Fibroblast of lung (primary cell): ENCODE data around the gene FMNL3. TPM values are rescaled to one million over a fixed set of nuclear protein-coding genes. Genes with fewer than 3 reads are reported as not detected.

Experiments
- DNase-seq, 2 donors: peaks; one replicate each; pipeline versions ENCODE4 v3.0.0 to v3.0.0-alpha.2; 2010; ENCODE audit warnings: low read depth in 2 of 2
- H2AFZ ChIP-seq: 2 replicates; pipeline ENCODE4 v1.5.1; 2012; ENCODE audit warnings: low read length, control low read depth, inconsistent platforms
- H3K27ac ChIP-seq: 2 replicates; pipeline ENCODE4 v1.5.1; 2011; ENCODE audit warnings: low read length, control low read depth; ENCODE audit not compliant: insufficient read depth
- H3K27me3 ChIP-seq: 2 replicates; pipeline ENCODE4 v1.5.1; 2011; ENCODE audit warnings: mild to moderate bottlenecking, low read length; ENCODE audit not compliant: control insufficient read depth, insufficient read depth
- H3K36me3 ChIP-seq: 2 replicates; pipeline ENCODE4 v1.5.1; 2011; ENCODE audit warnings: low read length; ENCODE audit not compliant: control insufficient read depth, insufficient read depth
- H3K4me1 ChIP-seq: 2 replicates; pipeline ENCODE4 v1.5.1; 2011; ENCODE audit warnings: low read length; ENCODE audit not compliant: control insufficient read depth, insufficient read depth; ENCODE audit errors: extremely low read depth
- H3K4me2 ChIP-seq: 2 replicates; pipeline ENCODE4 v1.5.1; 2011; ENCODE audit warnings: low read length, control low read depth; ENCODE audit not compliant: insufficient read depth; ENCODE audit errors: extremely low read depth
- H3K4me3 ChIP-seq, 4 experiments: fragments of 200-600 bp in 1 of 4; sonication (generic) in 1 of 4; replicated peaks in 1 of 4; 2 replicates each; pipeline ENCODE4 v1.5.1; 2011 to 2016; ENCODE audit warnings: low read length in 4 of 4, low read depth in 3 of 4, mild to moderate bottlenecking in 3 of 4, control low read depth in 2 of 4, inconsistent platforms in 1 of 4, mixed read lengths in 1 of 4; ENCODE audit not compliant: insufficient read depth in 1 of 4; ENCODE audit errors: control extremely low read depth in 1 of 4
- H3K79me2 ChIP-seq: 2 replicates; pipeline ENCODE4 v1.5.1; 2012; ENCODE audit warnings: mild to moderate bottlenecking, low read length, inconsistent platforms; ENCODE audit not compliant: control insufficient read depth, insufficient read depth
- H3K9ac ChIP-seq: 2 replicates; pipeline ENCODE4 v1.5.1; 2011; ENCODE audit warnings: mild to moderate bottlenecking, low read length, control low read depth; ENCODE audit not compliant: insufficient read depth
- H3K9me3 ChIP-seq: 2 replicates; pipeline ENCODE4 v1.5.1; 2012; ENCODE audit warnings: low read depth, low read length; ENCODE audit not compliant: control insufficient read depth, insufficient read depth
- H4K20me1 ChIP-seq: 2 replicates; pipeline ENCODE4 v1.5.1; 2011; ENCODE audit warnings: low read length; ENCODE audit not compliant: control insufficient read depth, insufficient read depth; ENCODE audit errors: extremely low read depth
- CTCF ChIP-seq, 2 donors: IDR thresholded peaks in 1 of 2; conservative IDR thresholded peaks in 1 of 2; 1 replicate in 1 of 2; 2 replicates in 1 of 2; pipeline ENCODE4 v1.5.1; 2011 to 2012; ENCODE audit warnings: low read length in 2 of 2, control low read depth in 1 of 2, inconsistent platforms in 1 of 2, low read depth in 1 of 2, mild to moderate bottlenecking in 1 of 2
- EZH2 ChIP-seq: IDR thresholded peaks from 2 replicates; pipeline ENCODE4 v1.5.1; 2012; ENCODE audit warnings: low read length, control low read depth, mild to moderate bottlenecking; ENCODE audit errors: missing control alignments
- polyA plus RNA-seq, 2 donors: library from polyadenylated mRNA; depleted of rRNA in 1 of 2; stranded (reverse) in 1 of 2; unstranded in 1 of 2; fragments of >200 nt; gene quantifications; 2 replicates each; pipeline ENCODE4 v1.2.1, GENCODE V29; 2011 to 2012; ENCODE audit warnings: missing spikeins in 1 of 2
- total RNA-seq: library from RNA; depleted of rRNA; stranded (reverse); fragments of >200 nt; gene quantifications from 2 replicates; pipeline ENCODE4 v1.2.1, GENCODE V29; 2014

The FMNL3 gene
- total and polyA plus RNA-seq, 2 donors (not counting 1 experiment from before 2014, with no cell fraction given) = 15.0 to 22.5 TPM

GRCh38 chr12:49708851-49709250 is 1.6 kb upstream of the FMNL3 start:
- Histone ChIP-seq H3K27me3 (peaks cover 11% of the 10 kb centered on the region), H3K9ac (no peak overlapping the region), H3K4me1 (peaks cover 7% of the 10 kb centered on the region), H3K79me2 (peaks cover 19% of the 10 kb centered on the region), H3K27ac (no peak overlapping the region), H3K9me3 (no peaks in the 10 kb centered on the region), H4K20me1 (no peaks in the 10 kb centered on the region), H3K4me2 (no peak overlapping the region), H3K4me3 (no peak overlapping the region), H3K36me3 (no peaks in the 10 kb centered on the region), H2AFZ (no peak overlapping the region)
- no peak for TF ChIP-seq EZH2
- TF ChIP-seq CTCF (conservative IDR thresholded peaks at IDR 0.05 in 1 of 2, IDR thresholded peaks at IDR 0.05 in 1 of 2; ENCODE audit: low read depth in 1 of 2, low read length in 2 of 2) = no peak
- no peak for DNase-seq

GRCh38 chr12:49707812-49708147 is 575 bp upstream of the FMNL3 start:
- Histone ChIP-seq H3K36me3 (no peaks in the 10 kb centered on the region), H3K27ac (no peak overlapping the region), H3K27me3 (peaks cover 11% of the 10 kb centered on the region), H3K9ac (no peak overlapping the region), H3K4me1 (peaks cover 12% of the 10 kb centered on the region), H3K9me3 (no peaks in the 10 kb centered on the region), H4K20me1 (no peaks in the 10 kb centered on the region), H3K4me2 (peak overlapping the region; percentile 66), H3K79me2 (peaks cover 28% of the 10 kb centered on the region), H3K4me3 (peak overlapping the region in 1 of 4 experiments; percentile 15), H2AFZ (peak overlapping the region; percentile 66)
- no peak for DNase-seq
- no peak for TF ChIP-seq CTCF (conservative IDR thresholded peaks at IDR 0.05 in 1 of 2, IDR thresholded peaks at IDR 0.05 in 1 of 2; ENCODE audit: low read depth in 1 of 2, low read length in 2 of 2)
- TF ChIP-seq EZH2 = no peak

- no peaks in the 10 kb centered on the region for H4K20me1 ChIP-seq
- H3K27ac ChIP-seq = peak overlapping the region; percentile 78
- peak overlapping the region; percentile 71 to 86 (median 78) for H3K4me3 ChIP-seq
- peaks cover 34% of the 10 kb centered on the region for H3K79me2 ChIP-seq
- peak overlapping the region; percentile 72 for H2AFZ ChIP-seq
- H3K36me3 ChIP-seq = no peaks in the 10 kb centered on the region
- TF ChIP-seq CTCF (conservative IDR thresholded peaks at IDR 0.05 in 1 of 2, IDR thresholded peaks at IDR 0.05 in 1 of 2; ENCODE audit: low read depth in 1 of 2, low read length in 2 of 2) = no peak
- no peak for TF ChIP-seq EZH2
- peak overlapping the region; percentile 93 for H3K4me2 ChIP-seq
- H3K9ac ChIP-seq = peak overlapping the region; percentile 80
- peaks cover 12% of the 10 kb centered on the region for H3K4me1 ChIP-seq
- peaks cover 11% of the 10 kb centered on the region for H3K27me3 ChIP-seq
- DNase-seq = peak; percentile 48 to 54
- H3K9me3 ChIP-seq = no peaks in the 10 kb centered on the region
These were observed 666 bp downstream of the FMNL3 start for GRCh38 chr12:49706351-49707127.
